Mesendoderm (in vitro differentiated cells): ENCODE results near the gene ZNF800.
"Not testable (repeated sequence)": the region's sequence is repeated elsewhere in the genome, so short reads cannot be mapped to it uniquely, and the experiment has no call there.

Experiments
- DNase-seq: peaks from one replicate; pipeline ENCODE4 v3.0.0; 2013
- H2AK5ac ChIP-seq: 2 replicates; pipeline ENCODE4 v1.6.1; 2013; ENCODE audit warnings: low read length, inconsistent platforms
- H2BK120ac ChIP-seq: 2 replicates; pipeline ENCODE4 v1.6.1; 2013; ENCODE audit warnings: low read depth, mild to moderate bottlenecking, low read length, moderate library complexity, mixed read lengths
- H2BK15ac ChIP-seq: replicated peaks from 2 replicates; pipeline ENCODE4 v1.6.1; 2013; ENCODE audit warnings: low read depth, mild to moderate bottlenecking, moderate library complexity
- H2BK5ac ChIP-seq: 2 replicates; pipeline ENCODE4 v1.6.1; 2013; ENCODE audit warnings: low read length, inconsistent platforms
- H3K18ac ChIP-seq: 2 replicates; pipeline ENCODE4 v1.6.1; 2013; ENCODE audit warnings: mild to moderate bottlenecking, low read length, mixed read lengths
- H3K23ac ChIP-seq: one replicate; pipeline ENCODE4 v1.6.1; 2013; ENCODE audit warnings: low read length
- H3K27ac ChIP-seq: 2 replicates; pipeline ENCODE4 v1.5.1; 2013; ENCODE audit warnings: low read depth, mild to moderate bottlenecking, inconsistent platforms, low read length, moderate library complexity
- H3K27me3 ChIP-seq: 2 replicates; pipeline ENCODE4 v1.6.1; 2013; ENCODE audit warnings: low read length, control low read depth, mild to moderate bottlenecking, inconsistent platforms; ENCODE audit not compliant: insufficient read depth, poor library complexity
- H3K36me3 ChIP-seq: 2 replicates; pipeline ENCODE4 v1.6.1; 2013; ENCODE audit warnings: low read length, inconsistent platforms; ENCODE audit not compliant: control insufficient read depth, insufficient read depth
- H3K4ac ChIP-seq: one replicate; pipeline ENCODE4 v1.6.1; 2013; ENCODE audit warnings: low read depth, mild to moderate bottlenecking, low read length, moderate library complexity
- H3K4me1 ChIP-seq: 2 replicates; pipeline ENCODE4 v1.6.1; 2013; ENCODE audit warnings: low read depth, low read length, inconsistent platforms; ENCODE audit not compliant: control insufficient read depth
- H3K4me2 ChIP-seq: 2 replicates; pipeline ENCODE4 v1.6.1; 2013; ENCODE audit warnings: low read length
- H3K4me3 ChIP-seq: 2 replicates; pipeline ENCODE4 v1.5.1; 2013; ENCODE audit warnings: mild to moderate bottlenecking, low read length
- H3K56ac ChIP-seq: one replicate; pipeline ENCODE4 v1.6.1; 2013; ENCODE audit warnings: low read length
- H3K79me1 ChIP-seq: 2 replicates; pipeline ENCODE4 v1.6.1; 2013; ENCODE audit warnings: low read length, inconsistent platforms
- H3K79me2 ChIP-seq: 2 replicates; pipeline ENCODE4 v1.6.1; 2013; ENCODE audit warnings: mild to moderate bottlenecking, low read length; ENCODE audit not compliant: control insufficient read depth, insufficient read depth
- H3K9ac ChIP-seq: 2 replicates; pipeline ENCODE4 v1.6.1; 2013; ENCODE audit warnings: low read length, inconsistent platforms
- H4K5ac ChIP-seq: one replicate; pipeline ENCODE4 v1.6.1; 2013; ENCODE audit warnings: low read length
- H4K8ac ChIP-seq: one replicate; pipeline ENCODE4 v1.6.1; 2013; ENCODE audit warnings: low read depth, mild to moderate bottlenecking, control low read depth, low read length, moderate library complexity
- WGBS: extraction: QIAGEN DNeasy Blood & Tissue Kit; methylation state at CpG from one replicate; pipeline ENCODE4 v1.1.7; 2013; ENCODE audit warnings: low lambda C conversion rate, missing lambda C conversion rate; ENCODE audit not compliant: insufficient coverage; ENCODE audit errors: extremely low coverage; 5-methylcytosine and 5-hydroxymethylcytosine counted together

The ZNF800 gene

GRCh38 chr7:127413326-127413725 lies 20.8 kb upstream of the ZNF800 start:
- no peaks in the 10 kb centered on the region for H3K36me3 ChIP-seq
- no peaks in the 10 kb centered on the region for H3K27me3 ChIP-seq
- H2AK5ac ChIP-seq = no peak overlapping the region
- DNase-seq = no peak
- H3K23ac ChIP-seq = no peak overlapping the region
- H3K4me2 ChIP-seq = no peak overlapping the region
- H2BK120ac ChIP-seq = no peak overlapping the region
- H3K9ac ChIP-seq = no peak overlapping the region
- H3K27ac ChIP-seq = no peak overlapping the region
- no peak overlapping the region for H2BK5ac ChIP-seq
- H4K5ac ChIP-seq = no peak overlapping the region
- WGBS = no CpG with 5 or more reads among the region's 1 CpG
- H3K4me3 ChIP-seq = no peak overlapping the region
- H3K18ac ChIP-seq = no peak overlapping the region
- no peaks in the 10 kb centered on the region for H3K79me1 ChIP-seq
- H3K56ac ChIP-seq = no peak overlapping the region
- H3K4ac ChIP-seq = no peak overlapping the region
- H3K4me1 ChIP-seq = no peaks in the 10 kb centered on the region
- no peak overlapping the region for H2BK15ac ChIP-seq
- H4K8ac ChIP-seq = no peak overlapping the region
- H3K79me2 ChIP-seq = no peaks in the 10 kb centered on the region

- H3K27ac ChIP-seq = no peak overlapping the region
- H2BK15ac ChIP-seq = no peak overlapping the region
- no peaks in the 10 kb centered on the region for H3K79me2 ChIP-seq
- no peak overlapping the region for H2AK5ac ChIP-seq
- no peak overlapping the region for H4K8ac ChIP-seq
- H3K27me3 ChIP-seq = no peaks in the 10 kb centered on the region
- no peak overlapping the region for H2BK5ac ChIP-seq
- H2BK120ac ChIP-seq = no peak overlapping the region
- no peak overlapping the region for H3K4me2 ChIP-seq
- H3K79me1 ChIP-seq = no peaks in the 10 kb centered on the region
- no peak overlapping the region for H4K5ac ChIP-seq
- no peak for DNase-seq
- H3K4ac ChIP-seq = no peak overlapping the region
- H3K4me3 ChIP-seq = no peak overlapping the region
- H3K9ac ChIP-seq = no peak overlapping the region
- no peaks in the 10 kb centered on the region for H3K36me3 ChIP-seq
- no peak overlapping the region for H3K56ac ChIP-seq
- H3K4me1 ChIP-seq = no peaks in the 10 kb centered on the region
- H3K18ac ChIP-seq = no peak overlapping the region
- no peak overlapping the region for H3K23ac ChIP-seq
These were observed 18.7 kb upstream of the ZNF800 start for GRCh38 chr7:127411176-127411575.

GRCh38 chr7:127409629-127410028 lies 17.1 kb upstream of the ZNF800 start:
- no peak overlapping the region for H2BK15ac ChIP-seq
- no CpG with 5 or more reads among the region's 4 CpGs for WGBS

GRCh38 chr7:127404286-127405072 lies 12.0 kb upstream of the ZNF800 start:
- H3K27me3 ChIP-seq = no peaks in the 10 kb centered on the region

More at GRCh38 chr7:127409629-127410028, 17.1 kb upstream of the ZNF800 start:
- no peak overlapping the region for H2AK5ac ChIP-seq
- no peak overlapping the region for H3K27ac ChIP-seq
- peak; percentile 31 for DNase-seq
- no peak overlapping the region for H3K18ac ChIP-seq
- H2BK120ac ChIP-seq = no peak overlapping the region
- no peak overlapping the region for H4K5ac ChIP-seq
- H4K8ac ChIP-seq = no peak overlapping the region
- no peak overlapping the region for H3K9ac ChIP-seq
- H2BK5ac ChIP-seq = no peak overlapping the region
- H3K27me3 ChIP-seq = no peaks in the 10 kb centered on the region
- no peak overlapping the region for H3K56ac ChIP-seq
- no peaks in the 10 kb centered on the region for H3K79me1 ChIP-seq
- H3K4me1 ChIP-seq = no peaks in the 10 kb centered on the region
- H3K79me2 ChIP-seq = no peaks in the 10 kb centered on the region
- H3K4me2 ChIP-seq = no peak overlapping the region
- H3K36me3 ChIP-seq = no peaks in the 10 kb centered on the region
- H3K4me3 ChIP-seq = no peak overlapping the region
- no peak overlapping the region for H3K4ac ChIP-seq
- no peak overlapping the region for H3K23ac ChIP-seq

DNA sequence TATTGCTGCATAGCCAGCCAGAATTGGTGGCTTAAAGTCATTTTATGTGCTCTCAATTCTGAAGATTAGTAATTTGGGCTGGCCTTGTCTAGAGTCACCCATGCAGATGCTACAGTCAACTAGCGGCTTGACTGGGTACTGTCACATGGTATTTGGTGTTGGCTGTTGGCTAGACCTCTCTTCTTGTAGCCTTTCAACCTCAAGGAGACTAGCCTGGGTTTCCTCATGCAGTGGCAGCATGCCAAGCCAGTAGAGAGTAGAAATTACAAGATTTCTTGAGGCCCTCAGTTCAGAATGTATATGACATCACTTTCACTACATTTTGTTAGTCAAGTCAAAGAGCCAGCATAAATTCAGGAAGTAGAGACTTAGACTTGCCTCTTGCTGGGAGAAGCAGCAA lies 3.7 kb upstream of the ZNF800 start:
- Histone ChIP-seq H3K4me2 (no peak overlapping the region), H3K79me2 (no peaks in the 10 kb centered on the region), H3K79me1 (no peaks in the 10 kb centered on the region), H3K4ac (no peak overlapping the region), H3K4me1 (no peaks in the 10 kb centered on the region), H4K8ac (no peak overlapping the region), H3K27ac (no peak overlapping the region), H3K56ac (no peak overlapping the region), H3K4me3 (no peak overlapping the region), H4K5ac (no peak overlapping the region), H2BK15ac (no peak overlapping the region), H2AK5ac (no peak overlapping the region), H3K27me3 (no peaks in the 10 kb centered on the region), H3K23ac (no peak overlapping the region), H3K18ac (no peak overlapping the region), H3K9ac (no peak overlapping the region), H2BK120ac (no peak overlapping the region), H2BK5ac (no peak overlapping the region), H3K36me3 (no peaks in the 10 kb centered on the region)
- DNase-seq = peak; percentile 36
- WGBS = no CpG with 5 or more reads among the region's 1 CpG

More at GRCh38 chr7:127404286-127405072, 12.0 kb upstream of the ZNF800 start:
- Histone ChIP-seq H3K4me1 (no peaks in the 10 kb centered on the region), H3K4me2 (no peak overlapping the region), H3K56ac (no peak overlapping the region), H2BK5ac (no peak overlapping the region), H4K8ac (no peak overlapping the region), H3K27ac (no peak overlapping the region), H3K36me3 (no peaks in the 10 kb centered on the region), H3K9ac (no peak overlapping the region), H3K79me2 (no peaks in the 10 kb centered on the region), H3K4me3 (no peak overlapping the region), H2BK120ac (no peak overlapping the region), H2AK5ac (no peak overlapping the region), H3K18ac (no peak overlapping the region), H3K23ac (no peak overlapping the region), H3K4ac (no peak overlapping the region), H4K5ac (no peak overlapping the region), H3K79me1 (no peaks in the 10 kb centered on the region), H2BK15ac (no peak overlapping the region)
- no peak for DNase-seq
- no CpG with 5 or more reads among the region's 3 CpGs for WGBS

- H4K8ac ChIP-seq, H3K56ac ChIP-seq, H2AK5ac ChIP-seq, H3K27ac ChIP-seq, H3K4me2 ChIP-seq, H3K4me1 ChIP-seq, H3K9ac ChIP-seq, H3K4ac ChIP-seq, H3K79me2 ChIP-seq, H2BK15ac ChIP-seq, H4K5ac ChIP-seq, H3K27me3 ChIP-seq, H3K4me3 ChIP-seq, H2BK120ac ChIP-seq, H3K18ac ChIP-seq, H2BK5ac ChIP-seq, H3K36me3 ChIP-seq, H3K23ac ChIP-seq, H3K79me1 ChIP-seq: not testable (repeated sequence)
- WGBS = no CpG with 5 or more reads among the region's 1 CpG
- peak; percentile 37 for DNase-seq
These were observed 2.6 kb upstream of the ZNF800 start for GRCh38 chr7:127395104-127395503.
